ENCODE measurements around the gene FZD8. TPM values are rescaled to one million over a fixed set of nuclear protein-coding genes. Genes with fewer than 3 reads are reported as not detected.
A peak's percentile ranks its signal among the peaks of the same experiment; 100 is the strongest.

The FZD8 gene
- total RNA-seq, 1 donor from 2014 or later: 9.0 TPM

DNA sequence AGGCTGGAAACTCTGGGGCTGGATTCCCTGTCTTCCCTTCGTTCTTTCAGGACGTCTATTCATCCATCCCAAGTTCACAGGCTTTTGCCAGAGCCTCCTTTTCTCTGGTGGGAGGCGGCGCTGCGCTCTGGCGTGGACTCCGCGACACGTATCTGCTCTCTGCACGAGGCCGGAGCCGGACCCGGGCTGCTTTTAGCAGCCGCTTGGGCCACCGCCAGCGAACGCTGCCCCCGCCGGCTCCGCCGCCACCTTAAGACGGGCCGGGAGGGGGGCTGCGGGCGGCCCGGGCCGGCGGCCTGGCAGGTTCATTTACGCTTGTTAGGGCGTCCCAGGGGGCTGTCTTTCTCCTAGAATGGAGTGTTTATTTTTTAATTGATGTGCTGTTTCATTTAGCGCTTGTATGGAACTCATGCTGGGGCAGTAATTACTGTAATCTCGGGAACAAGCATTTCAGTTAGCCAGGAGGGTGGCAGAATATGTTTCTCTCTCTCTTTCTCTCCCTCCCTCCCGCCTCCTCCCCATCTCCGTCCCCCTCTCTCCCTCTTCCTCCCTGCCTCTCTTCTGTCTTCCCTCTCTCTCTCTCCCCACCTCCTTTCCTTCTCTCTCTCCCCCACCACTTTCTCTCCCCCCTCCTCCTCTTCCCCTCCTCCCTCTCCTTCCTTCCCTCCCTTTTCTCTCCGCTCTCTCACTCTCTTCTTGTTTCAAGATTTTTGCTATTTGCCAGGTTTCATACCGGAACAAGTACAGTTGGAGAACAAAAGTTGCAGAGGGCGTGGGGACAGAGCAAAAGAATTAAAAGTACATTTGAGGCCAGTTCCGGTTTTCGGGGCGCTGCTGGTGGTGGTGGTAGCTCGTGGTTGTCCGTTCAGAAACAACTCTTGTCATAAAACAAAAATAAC, 1.3 kb upstream of the FZD8 start:
- peak; percentile 58 for ATAC-seq
- peak; percentile 91 for DNase-seq (ENCODE audit: missing footprints)
- intact Hi-C loops (cut with DNase I): loop anchor here (2.0 to 5.0 kb wide), 9 partner anchors 179 to 849 kb away; partner anchors contain the start of gene CREM

DNA sequence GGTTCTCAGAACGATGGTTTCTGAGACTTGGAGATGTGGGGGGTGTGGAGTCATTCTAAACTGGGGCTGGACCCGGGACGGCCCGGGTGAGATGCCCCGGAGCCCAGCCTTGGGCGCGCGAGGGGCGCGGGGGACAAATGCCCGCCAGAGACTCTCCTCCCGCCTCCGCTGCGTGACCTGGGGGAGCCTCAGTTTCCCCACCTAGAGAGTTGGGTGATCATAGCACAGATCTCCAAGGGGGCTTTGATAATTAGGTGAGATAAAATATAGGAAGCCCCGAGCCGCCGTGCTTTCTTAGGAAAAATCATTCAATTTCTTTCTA, 658 bp upstream of the FZD8 start:
- ATAC-seq (no peak), DNase-seq (ENCODE audit: missing footprints) (no peak)
- intact Hi-C loops (cut with DNase I): loop anchor here (2.0 to 5.0 kb wide), 9 partner anchors 180 to 850 kb away; partner anchors contain the start of gene CREM

DNA sequence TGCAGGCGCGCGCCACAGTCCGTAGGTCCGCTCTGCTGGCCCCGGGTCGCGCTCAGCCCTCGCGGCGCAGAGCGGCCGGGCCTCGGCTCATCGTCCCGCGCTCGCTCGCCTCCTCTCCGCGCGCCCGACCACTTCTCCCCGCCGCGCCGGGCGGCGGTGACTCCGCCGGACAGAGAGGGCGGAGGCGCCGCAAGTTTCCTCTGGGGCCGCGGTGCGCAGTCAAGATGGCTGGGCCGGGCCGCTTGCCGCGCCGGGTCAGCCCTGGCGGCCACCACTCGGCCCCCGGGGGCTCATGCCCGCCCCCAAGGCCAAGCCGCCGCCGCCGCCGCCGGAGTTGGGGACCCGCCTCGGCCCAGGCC, 441 bp downstream of the FZD8 start:
- intact Hi-C loops (cut with DNase I): loop anchor here (2.0 to 5.0 kb wide), 9 partner anchors 181 to 851 kb away; partner anchors contain the start of gene CREM
- DNase-seq (ENCODE audit: missing footprints) (peak; percentile 73), ATAC-seq (peak; percentile 17)

DNA sequence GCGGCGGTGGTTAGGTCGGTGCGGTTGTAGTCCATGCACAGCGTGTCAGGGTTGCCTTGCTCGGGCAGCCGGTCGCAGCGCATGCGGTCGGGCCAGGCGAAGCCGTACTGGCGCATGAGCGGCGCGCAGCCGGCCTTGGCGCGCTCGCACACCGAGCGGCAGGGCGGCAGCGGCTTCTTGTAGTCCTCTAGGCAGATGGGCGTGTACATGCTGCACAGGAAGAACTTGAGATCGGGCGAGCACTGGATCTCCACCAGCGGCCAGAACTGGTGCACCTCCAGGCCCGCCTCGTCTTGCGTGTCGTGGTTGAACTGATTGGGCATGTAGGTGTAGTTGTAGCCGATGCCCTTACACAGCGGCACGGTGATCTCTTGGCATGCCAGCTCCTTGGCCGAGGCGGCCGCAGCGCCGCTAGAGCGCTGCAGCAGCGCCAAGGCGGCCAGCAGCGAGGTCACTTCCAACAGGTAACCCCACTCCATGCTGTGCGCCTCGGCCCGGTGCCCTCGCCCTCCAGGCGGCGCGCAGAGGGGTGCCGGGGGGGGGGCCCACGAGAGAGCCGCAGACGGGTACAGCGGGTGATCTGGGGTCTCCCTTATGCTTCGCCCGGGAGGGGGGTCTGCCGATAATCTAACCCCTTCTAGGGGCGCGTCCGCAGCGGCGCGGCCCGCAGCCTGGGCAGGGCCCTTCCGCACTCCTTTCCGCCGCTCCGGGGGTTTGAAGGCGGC, 983 bp downstream of the FZD8 start:
- DNase-seq (ENCODE audit: missing footprints): peak; percentile 82
- intact Hi-C loops (cut with DNase I): loop anchor here (5.0 kb wide), 7 partner anchors 256 to 851 kb away; partner anchors contain the start of gene CREM
- peak; percentile 42 for ATAC-seq

DNA sequence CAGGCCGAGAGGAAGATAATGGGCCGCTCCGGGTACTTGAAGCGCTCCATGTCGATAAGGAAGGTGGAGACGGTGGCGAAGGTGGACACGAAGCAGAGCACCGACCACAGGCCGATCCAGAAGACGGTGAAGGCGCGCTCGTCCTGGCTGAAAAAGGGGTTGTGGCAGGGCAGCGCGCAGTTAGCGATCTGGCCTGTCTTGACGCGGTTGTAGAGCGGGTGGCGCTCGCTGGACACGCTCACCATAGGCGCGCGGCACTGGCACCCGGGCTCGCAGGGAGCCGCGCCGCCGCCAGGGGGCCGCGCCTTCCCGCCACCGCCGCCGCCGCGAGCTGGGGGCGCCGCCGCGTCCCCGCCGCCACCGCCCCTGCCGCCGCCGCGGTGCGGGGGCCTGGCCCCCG, 1.6 kb downstream of the FZD8 start:
- intact Hi-C loops (cut with DNase I): loop anchor here (5.0 kb wide), 7 partner anchors 257 to 852 kb away; partner anchors contain the start of gene CREM
- DNase-seq (ENCODE audit: missing footprints): peak; percentile 89
- ATAC-seq: peak; percentile 28

DNA sequence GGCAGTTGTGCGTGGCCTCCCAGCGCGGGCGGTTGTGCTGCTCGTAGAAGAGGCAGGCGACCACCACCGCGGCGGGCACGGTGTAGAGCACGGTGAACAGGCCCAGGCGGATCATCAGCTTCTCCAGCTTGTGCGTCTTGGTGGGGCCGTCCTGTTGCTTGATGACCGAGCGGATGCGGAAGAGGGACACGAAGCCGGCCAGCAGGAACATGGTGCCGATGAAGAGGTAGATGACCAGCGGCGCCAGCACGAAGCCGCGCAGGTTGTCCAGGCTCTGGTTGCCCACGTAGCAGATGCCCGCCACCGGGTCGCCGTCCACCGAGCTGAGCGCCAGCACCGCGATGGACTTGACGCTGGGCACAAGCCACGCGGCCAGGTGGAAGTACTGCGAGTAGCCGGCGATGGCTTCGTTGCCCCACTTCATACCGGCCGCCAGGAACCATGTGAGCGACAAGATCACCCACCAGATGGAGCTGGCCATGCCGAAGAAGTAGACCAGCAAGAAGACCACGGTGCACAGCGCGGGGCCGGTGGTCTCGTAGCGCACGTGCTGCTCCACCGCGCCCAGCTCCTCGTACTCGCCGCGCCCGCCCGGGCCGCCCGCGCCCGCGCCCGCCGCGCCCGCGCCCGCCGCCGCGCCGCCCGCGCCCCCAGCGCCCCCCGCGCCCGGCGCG, 2.2 kb downstream of the FZD8 start:
- no peak for DNase-seq (ENCODE audit: missing footprints)
- intact Hi-C loops (cut with DNase I): loop anchor here (5.0 kb wide), 9 partner anchors 257 to 1242 kb away; partner anchors contain the start of gene CREM
- no peak for ATAC-seq

DNA sequence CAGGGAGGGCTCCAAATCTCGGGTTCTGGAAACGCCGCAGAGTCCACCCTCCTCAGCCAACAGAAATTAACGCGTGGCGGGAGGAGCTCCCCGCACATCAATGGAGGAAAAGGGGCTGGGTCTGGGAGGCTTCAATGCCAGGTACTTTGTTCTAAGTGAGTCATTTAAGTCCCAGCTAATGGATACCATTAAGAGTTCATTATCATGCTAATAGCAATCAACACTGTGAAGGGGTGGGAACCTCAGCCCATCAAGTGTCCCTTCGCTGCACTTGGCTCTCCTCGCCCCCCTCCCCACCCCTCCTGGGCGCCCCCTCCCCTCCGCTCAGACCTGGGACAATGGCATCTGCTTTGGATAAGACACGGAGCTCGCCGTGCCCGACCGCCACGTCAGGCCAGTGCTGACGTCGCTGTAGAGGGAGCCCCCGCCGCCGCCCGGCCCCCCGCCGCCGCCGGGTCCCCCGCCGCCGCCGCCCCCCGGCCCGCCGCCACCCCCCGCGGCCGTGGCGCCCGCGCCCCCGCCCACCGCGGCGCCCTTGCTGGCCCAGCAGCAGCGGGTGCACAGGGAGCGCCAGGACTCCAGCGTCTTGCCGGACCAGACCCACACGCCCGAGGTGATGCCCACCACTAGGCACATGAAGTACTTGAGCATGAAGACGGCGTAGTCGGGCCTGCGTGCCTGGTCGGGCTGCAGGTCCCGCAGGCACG, 2.9 kb downstream of the FZD8 start:
- intact Hi-C loops (cut with DNase I): loop anchor here (5.0 kb wide), 2 partner anchors 1088 to 1243 kb away; no protein-coding TSS in a partner anchor
- no peak for DNase-seq (ENCODE audit: missing footprints)
- no peak for ATAC-seq

DNA sequence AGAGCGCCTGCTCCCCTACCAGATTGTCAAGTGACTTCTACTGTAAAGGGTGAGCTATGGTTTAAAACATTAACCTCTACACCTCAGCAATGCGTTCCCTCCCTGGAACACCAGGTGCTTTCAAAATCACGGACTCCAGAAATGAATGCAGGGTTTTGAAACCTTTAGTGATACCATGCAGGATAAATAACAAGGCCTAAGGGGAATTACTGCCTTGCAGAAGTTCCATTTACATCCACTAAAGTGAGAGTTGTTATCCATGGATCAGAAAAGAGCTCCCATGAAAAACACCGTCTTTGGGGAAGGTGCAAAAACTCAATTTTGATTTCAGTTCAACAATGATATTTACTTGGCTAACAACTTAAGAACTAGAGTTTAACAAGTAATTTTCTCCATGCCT, 4.0 kb downstream of the FZD8 start:
- DNase-seq (ENCODE audit: missing footprints) (no peak), ATAC-seq (no peak)
- intact Hi-C loops (cut with DNase I): loop anchor here (5.0 kb wide), 2 partner anchors 1089 to 1244 kb away; no protein-coding TSS in a partner anchor

DNA sequence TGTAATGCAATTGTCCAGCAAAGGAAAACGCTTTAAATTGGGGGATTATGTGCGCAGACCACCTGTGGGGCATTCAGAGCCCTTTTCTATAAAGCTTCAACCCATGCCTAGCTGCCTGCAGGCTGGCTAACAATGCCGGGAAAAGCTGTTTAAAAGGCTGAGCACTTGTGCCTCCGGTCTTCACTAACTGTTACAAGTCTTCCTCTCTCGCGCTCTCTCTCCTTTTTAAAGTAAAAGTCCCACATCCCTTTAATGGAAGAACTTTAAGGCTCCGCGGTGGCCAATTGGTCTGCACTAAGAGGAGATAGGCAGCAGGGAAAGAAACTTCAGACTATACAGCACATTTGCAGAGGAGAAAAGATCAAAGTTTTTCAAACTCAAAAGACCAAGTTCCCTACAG, 4.6 kb downstream of the FZD8 start:
- intact Hi-C loops (cut with DNase I): loop anchor here (5.0 kb wide), 2 partner anchors 1090 to 1245 kb away; no protein-coding TSS in a partner anchor
- DNase-seq (ENCODE audit: missing footprints) (no peak), ATAC-seq (no peak)

DNA sequence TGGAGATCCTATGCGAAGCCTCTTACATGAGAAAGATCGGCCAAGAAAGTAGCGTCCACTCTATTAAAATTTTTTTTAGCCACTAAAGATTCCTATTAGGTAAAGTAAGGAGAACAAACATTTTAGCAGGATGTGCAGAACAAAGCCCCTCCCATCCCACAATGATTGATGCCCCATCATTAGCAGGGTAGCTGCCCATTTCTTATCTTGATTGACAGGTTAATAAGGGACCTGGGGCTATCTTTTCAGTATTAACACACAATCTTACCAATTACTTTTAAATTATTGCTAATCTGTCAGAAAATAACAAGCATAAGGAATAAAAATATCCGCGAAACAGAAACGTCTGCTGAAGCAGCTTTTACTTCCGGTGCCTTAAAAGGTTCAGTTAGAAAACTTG, 5.1 kb downstream of the FZD8 start:
- intact Hi-C loops (cut with DNase I): loop anchor here (5.0 kb wide), 2 partner anchors 1090 to 1245 kb away; no protein-coding TSS in a partner anchor
- DNase-seq (ENCODE audit: missing footprints): no peak
- ATAC-seq: no peak

DNA sequence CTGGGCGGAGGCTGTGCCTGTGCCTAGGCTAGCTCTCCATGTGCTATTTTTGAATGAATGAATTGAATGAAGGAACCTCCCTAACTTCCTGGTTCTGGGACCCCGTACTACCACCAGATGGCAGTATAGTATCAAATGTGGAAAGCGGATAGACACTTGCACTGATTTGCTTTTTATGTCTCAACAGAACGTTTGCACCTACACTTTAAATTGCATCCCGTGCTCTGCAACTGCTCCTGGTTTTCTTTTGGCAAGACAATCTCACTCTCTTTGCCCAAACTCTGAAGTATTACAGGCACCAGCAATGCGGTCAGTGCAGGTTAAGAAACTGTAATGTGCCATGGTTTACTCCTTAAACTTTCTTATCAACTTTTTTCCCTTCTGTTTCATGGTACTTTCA, 6.5 kb downstream of the FZD8 start:
- no peak for DNase-seq (ENCODE audit: missing footprints)
- intact Hi-C loops (cut with DNase I): loop anchor here (1.0 to 5.0 kb wide), 3 partner anchors 1092 to 1247 kb away; no protein-coding TSS in a partner anchor
- ATAC-seq: peak; percentile 70

DNA sequence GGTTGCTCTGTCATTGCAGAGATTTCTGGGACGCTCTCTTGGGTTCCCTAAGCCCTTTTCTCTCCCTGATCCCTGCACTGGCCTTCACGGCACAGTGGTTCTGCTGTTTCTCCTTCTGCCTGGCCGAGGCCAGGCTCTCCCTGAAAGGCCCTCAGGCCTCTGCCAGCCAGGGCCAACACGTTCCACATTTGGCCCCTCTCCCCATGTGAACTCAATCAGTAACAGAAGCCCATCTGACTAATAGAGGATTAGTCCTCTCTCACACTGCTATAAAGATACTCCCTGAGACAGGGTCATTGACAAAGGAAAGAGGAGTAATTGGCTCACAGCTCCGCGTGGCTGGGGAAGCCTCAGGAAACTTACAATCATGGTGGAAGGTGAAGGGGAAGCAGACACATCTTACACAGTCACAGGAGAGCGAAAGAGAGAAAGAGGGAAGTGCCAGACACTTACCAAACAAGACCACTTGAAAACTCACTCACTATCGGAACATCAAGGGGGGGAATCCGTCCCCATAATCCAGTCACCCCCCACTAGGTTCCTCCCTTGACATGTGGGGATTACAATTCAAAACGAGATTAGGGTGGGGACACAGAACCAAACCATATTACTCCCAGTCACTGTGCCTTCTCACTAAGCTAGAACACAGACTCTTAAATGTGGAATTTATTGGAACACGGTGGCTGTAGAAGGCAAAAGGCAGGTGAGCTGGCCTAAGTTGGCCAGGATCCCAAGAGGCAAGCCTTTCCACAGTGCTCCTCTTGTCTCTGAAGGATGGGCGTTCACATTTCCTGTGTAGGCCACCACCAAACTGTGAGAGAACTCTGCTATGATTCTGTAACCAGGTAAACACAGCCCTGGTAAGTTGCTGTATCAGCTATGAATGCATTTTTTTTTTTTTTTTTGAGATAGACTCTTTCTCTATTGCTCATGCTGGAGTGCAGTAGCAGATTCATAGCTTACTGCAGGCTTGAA, 8.8 kb downstream of the FZD8 start:
- ATAC-seq: no peak
- DNase-seq (ENCODE audit: missing footprints): no peak
- intact Hi-C loops (cut with DNase I): no loop called here

DNA sequence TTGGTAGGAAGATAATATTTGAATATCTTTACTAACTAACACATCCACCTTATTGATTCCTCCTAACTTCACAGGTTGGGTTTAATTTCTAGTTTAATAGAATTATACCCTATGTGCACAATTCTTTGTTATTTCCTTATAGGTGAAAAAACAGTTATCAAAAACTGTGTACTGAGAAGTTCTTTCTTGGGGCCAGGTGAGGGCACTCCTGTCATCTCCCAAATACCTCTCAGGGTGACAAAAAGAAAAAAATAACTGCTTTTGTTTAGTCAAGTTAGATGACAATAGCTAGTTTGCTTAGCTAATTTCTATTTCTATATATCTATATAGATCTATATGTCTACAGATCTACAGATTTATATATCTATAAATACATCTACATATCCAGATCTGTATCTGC, 10.1 kb downstream of the FZD8 start:
- intact Hi-C loops (cut with DNase I): no loop called here
- ATAC-seq (no peak), DNase-seq (ENCODE audit: missing footprints) (no peak)

DNA sequence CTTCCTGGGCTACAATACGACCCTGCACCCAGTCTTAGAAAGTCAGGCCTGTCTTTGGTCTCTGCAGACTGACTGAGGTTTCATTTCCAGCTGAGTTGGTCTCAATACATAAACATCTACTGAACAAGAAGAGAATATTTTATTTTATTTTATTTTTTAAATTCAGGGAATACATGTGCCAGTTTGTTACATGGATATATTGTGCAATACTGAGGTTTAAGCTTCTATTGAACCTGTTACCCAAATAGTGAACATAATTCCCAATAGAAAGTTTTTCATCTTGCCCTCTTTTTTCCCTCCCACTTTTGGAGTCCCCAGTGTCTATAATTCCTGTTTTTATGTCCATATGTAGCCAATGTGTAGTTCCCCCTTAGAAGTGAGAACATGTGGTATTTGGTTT, 10.7 kb downstream of the FZD8 start:
- ATAC-seq (no peak), DNase-seq (ENCODE audit: missing footprints) (no peak)
- intact Hi-C loops (cut with DNase I): no loop called here

DNA sequence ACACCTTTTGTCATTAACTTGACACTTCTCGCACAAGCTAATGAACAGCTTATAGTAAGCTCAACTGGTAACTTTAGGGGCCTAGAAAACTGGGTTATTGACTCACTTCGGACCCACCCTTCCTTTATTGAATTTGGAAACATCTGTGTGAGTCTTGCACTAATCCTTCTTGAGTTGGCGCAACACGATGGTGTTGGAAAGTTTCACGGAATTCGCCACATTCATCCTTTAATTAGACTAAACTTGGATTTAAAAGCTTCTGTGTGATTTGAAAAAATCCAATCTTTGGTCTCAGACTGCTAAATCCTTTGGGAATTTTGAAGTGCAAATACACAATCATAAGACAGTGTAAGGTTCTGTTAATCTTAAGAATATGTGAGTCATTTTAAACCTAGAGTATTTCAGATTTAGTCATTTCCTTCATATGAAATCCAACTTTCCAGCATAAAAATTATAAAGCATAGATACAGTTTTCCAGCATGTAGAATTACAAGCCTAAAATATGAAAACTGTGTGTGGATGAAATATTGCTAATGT, 15.1 kb downstream of the FZD8 start:
- intact Hi-C loops (cut with DNase I): no loop called here
- DNase-seq (ENCODE audit: missing footprints): no peak
- no peak for ATAC-seq

DNA sequence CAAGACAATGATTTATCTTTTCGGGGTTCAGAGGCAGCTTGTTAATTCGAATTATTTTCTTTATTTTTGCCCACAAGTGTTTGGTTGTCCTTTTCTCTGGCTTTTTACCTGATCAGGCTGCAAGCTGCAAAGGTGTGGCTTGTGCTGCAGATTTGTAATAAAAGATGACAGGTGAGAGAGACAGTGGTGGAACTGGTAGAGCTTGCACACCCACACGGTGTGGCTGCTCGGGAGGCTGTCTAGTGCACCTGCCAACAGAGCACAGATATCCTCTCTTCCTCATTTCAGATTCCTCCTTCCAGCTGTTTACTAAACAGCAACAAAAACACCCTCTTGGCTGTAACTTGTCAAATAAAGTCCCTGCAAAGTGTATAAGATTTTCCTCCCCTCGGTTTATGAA, 27.8 kb downstream of the FZD8 start:
- ATAC-seq: no peak
- intact Hi-C loops (cut with DNase I): no loop called here
- no peak for DNase-seq (ENCODE audit: missing footprints)

DNA sequence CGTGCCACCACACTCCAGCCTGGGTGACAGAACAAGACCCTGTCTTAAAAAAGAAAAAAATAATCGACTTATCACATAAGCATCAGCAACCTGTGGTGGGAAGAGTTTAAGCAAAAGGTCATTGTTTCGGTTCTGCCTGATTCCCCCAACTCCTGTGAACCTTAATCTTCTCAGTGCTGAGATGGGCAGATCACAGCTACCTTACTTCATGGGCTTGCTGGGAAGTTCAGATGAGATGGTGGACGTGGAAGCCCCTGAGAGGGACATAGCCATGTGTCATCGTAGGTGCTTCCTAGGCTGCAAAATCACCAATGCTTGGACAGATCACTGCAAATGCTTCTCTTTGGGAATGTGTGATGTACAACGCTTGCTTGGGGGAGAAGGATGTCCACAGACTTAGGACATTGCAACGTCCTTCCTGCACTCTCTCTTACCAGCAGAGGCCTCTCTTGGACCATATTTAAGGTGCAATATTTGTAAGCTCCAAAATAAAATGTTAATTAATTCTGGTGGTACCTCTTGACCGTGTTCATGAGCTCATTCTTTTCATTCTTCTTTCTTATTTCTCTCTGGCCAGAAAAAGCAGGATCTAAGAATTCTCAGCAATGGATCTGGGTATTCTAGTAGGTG, 28.4 kb downstream of the FZD8 start:
- ATAC-seq (no peak), DNase-seq (ENCODE audit: missing footprints) (no peak)
- intact Hi-C loops (cut with DNase I): no loop called here
